Testis (tissue), 3 donors: ENCODE measurements around the gene CD58. TPM values are rescaled to one million over a fixed set of nuclear protein-coding genes. Genes with fewer than 3 reads are reported as not detected.

ENCODE experiments used
- DNase-seq: peaks from one replicate; pipeline ENCODE4 v3.0.0-alpha.2; 2019
- H3K27ac ChIP-seq, 2 donors: fragments of 200-600 bp; sonication (generic); one replicate each; pipeline ENCODE4 v1.5.1; 2019
- H3K27me3 ChIP-seq: fragments of 200-600 bp; sonication (generic); one replicate; pipeline ENCODE4 v1.5.1; 2019
- H3K36me3 ChIP-seq: fragments of 200-600 bp; sonication (generic); one replicate; pipeline ENCODE4 v1.5.1; 2017; ENCODE audit warnings: low read depth; ENCODE audit errors: missing control alignments
- H3K4me1 ChIP-seq: fragments of 200-600 bp; sonication (generic); one replicate; pipeline ENCODE4 v1.5.1; 2019
- H3K4me3 ChIP-seq, 2 donors: fragments of 200-600 bp; sonication (generic); one replicate each; pipeline ENCODE4 v1.5.1; 2017 to 2019
- H3K9me3 ChIP-seq: fragments of 200-600 bp; sonication (generic); one replicate; pipeline ENCODE4 v1.5.1; 2017
- CTCF ChIP-seq, 3 experiments: fragments of 450-650 bp in 2 of 3; fragments of 200-600 bp in 1 of 3; sonication (generic) in 1 of 3; IDR thresholded peaks; one replicate each; pipeline ENCODE4 v1.5.1; 2016 to 2019; ENCODE audit warnings: antibody characterized with exemption in 3 of 3, mild to moderate bottlenecking in 2 of 3, moderate library complexity in 1 of 3
- POLR2A ChIP-seq: fragments of 450-650 bp; IDR thresholded peaks from one replicate; pipeline ENCODE4 v1.6.1; 2017; ENCODE audit warnings: antibody characterized with exemption, mild to moderate bottlenecking, moderate library complexity
- whole genome bisulfite sequencing, 2 donors: methylation state at CpG; one replicate each; pipeline ENCODE4 v1.1.5; 2018; 5-methylcytosine and 5-hydroxymethylcytosine counted together
- intact Hi-C: fragments of 100-400 bp; cut with DNase I; formaldehyde crosslinking; loops from one replicate; pipeline ENCODE4 v1.15.1; 2023; ENCODE audit warnings: low total_unique reads
- polyA plus RNA-seq: library from polyadenylated mRNA; stranded (reverse); fragments of 350-450 nt; fragmentation: Illumina TruSeq; extraction: RNeasy Lipid Tissue Mini Kit (QIAGEN cat#74804); gene quantifications from one replicate; pipeline ENCODE4 v1.2.3, GENCODE V29; 2014; ENCODE audit warnings: low read depth, low replicate concordance; ENCODE audit not compliant: insufficient read depth
- total RNA-seq, 2 donors: library from RNA; depleted of rRNA; stranded (reverse); fragments of >200 nt; gene quantifications; one replicate each; pipeline ENCODE4 v1.2.3, GENCODE V29; 2016

The CD58 gene
- total and polyA plus RNA-seq, 3 donors from 2014 or later: 11.4 to 15.0 (median 14.9) TPM

GRCh38 chr1:116498789-116499628 lies 71.8 kb downstream of the CD58 start:
- TF ChIP-seq CTCF (IDR thresholded peaks at IDR 0.05) (peak; percentile 76 to 77 (median 76)), POLR2A (no peak)
- intact Hi-C loops: no loop called here
- H3K27ac ChIP-seq: no peak overlapping the region
- peak; percentile 70 for DNase-seq
- H3K36me3 ChIP-seq: no peaks in the 10 kb centered on the region
- no peak overlapping the region for H3K4me3 ChIP-seq
- no peaks in the 10 kb centered on the region for H3K27me3 ChIP-seq
- H3K4me1 ChIP-seq: peaks cover 11% of the 10 kb centered on the region
- no peaks in the 10 kb centered on the region for H3K9me3 ChIP-seq
- 62 to 64% methylated on average over 13 of the region's 13 CpGs for WGBS, 2 donors

- Histone ChIP-seq H3K4me1 (peaks cover 11% of the 10 kb centered on the region), H3K36me3 (no peaks in the 10 kb centered on the region), H3K9me3 (no peaks in the 10 kb centered on the region), H3K27me3 (no peaks in the 10 kb centered on the region), H3K27ac (no peak overlapping the region), H3K4me3 (no peak overlapping the region)
- DNase-seq: no peak
- TF ChIP-seq POLR2A (no peak), CTCF (IDR thresholded peaks at IDR 0.05) (no peak)
- 90 to 91% methylated on average over 4 of the region's 4 CpGs for WGBS, 2 donors
- intact Hi-C loops: no loop called here
Observed at GRCh38 chr1:116497656-116498055, 73.2 kb downstream of the CD58 start.

GRCh38 chr1:116496898-116497297 lies 73.9 kb downstream of the CD58 start:
- no peak overlapping the region for H3K27ac ChIP-seq
- H3K9me3 ChIP-seq: no peaks in the 10 kb centered on the region
- peaks cover 11% of the 10 kb centered on the region for H3K4me1 ChIP-seq
- DNase-seq: no peak
- intact Hi-C loops: no loop called here
- H3K27me3 ChIP-seq: no peaks in the 10 kb centered on the region
- H3K36me3 ChIP-seq: no peaks in the 10 kb centered on the region
- TF ChIP-seq CTCF (IDR thresholded peaks at IDR 0.05) (no peak), POLR2A (no peak)
- WGBS, 2 donors: 86 to 87% methylated on average over 2 of the region's 2 CpGs
- no peak overlapping the region for H3K4me3 ChIP-seq

GRCh38 chr1:116496380-116496779 lies 74.4 kb downstream of the CD58 start:
- 78 to 96% methylated on average over 3 of the region's 3 CpGs for WGBS, 2 donors
- Histone ChIP-seq H3K27me3 (no peaks in the 10 kb centered on the region), H3K4me1 (peaks cover 9% of the 10 kb centered on the region), H3K4me3 (no peak overlapping the region), H3K9me3 (no peaks in the 10 kb centered on the region), H3K36me3 (no peaks in the 10 kb centered on the region), H3K27ac (no peak overlapping the region)
- no peak for DNase-seq
- TF ChIP-seq POLR2A (no peak), CTCF (IDR thresholded peaks at IDR 0.05) (no peak)
- intact Hi-C loops: no loop called here

GRCh38 chr1:116495535-116495934 lies 75.3 kb downstream of the CD58 start:
- Histone ChIP-seq H3K4me3 (no peak overlapping the region), H3K36me3 (no peaks in the 10 kb centered on the region), H3K27ac (no peak overlapping the region), H3K4me1 (peaks cover 5% of the 10 kb centered on the region), H3K27me3 (no peaks in the 10 kb centered on the region), H3K9me3 (no peaks in the 10 kb centered on the region)
- TF ChIP-seq POLR2A (no peak), CTCF (IDR thresholded peaks at IDR 0.05) (no peak)
- no peak for DNase-seq
- WGBS, 2 donors: 76 to 77% methylated on average over 4 of the region's 4 CpGs
- intact Hi-C loops: no loop called here
